GM12865 (cell line): Measurements from ENCODE around the gene RTN4R.

Source experiments
- DNase-seq: peaks from one replicate; pipeline ENCODE4 v3.0.0; 2010; ENCODE audit warnings: low read depth
- H3K4me3 ChIP-seq: 2 replicates; pipeline ENCODE4 v1.5.1; 2011; ENCODE audit warnings: mild to moderate bottlenecking, low read depth, low read length, control low read depth
- TF ChIP-seq, protein P1 (sequence below): IDR thresholded peaks from 2 replicates; pipeline ENCODE4 v1.5.1; 2011; ENCODE audit warnings: low read length, control low read depth, low read depth, inconsistent platforms; ENCODE audit not compliant: insufficient read depth; ENCODE audit errors: missing control alignments

The RTN4R gene

GRCh38 chr22:20235389-20235991, 32.6 kb downstream of the RTN4R start:
- TF ChIP-seq, protein P1, sequence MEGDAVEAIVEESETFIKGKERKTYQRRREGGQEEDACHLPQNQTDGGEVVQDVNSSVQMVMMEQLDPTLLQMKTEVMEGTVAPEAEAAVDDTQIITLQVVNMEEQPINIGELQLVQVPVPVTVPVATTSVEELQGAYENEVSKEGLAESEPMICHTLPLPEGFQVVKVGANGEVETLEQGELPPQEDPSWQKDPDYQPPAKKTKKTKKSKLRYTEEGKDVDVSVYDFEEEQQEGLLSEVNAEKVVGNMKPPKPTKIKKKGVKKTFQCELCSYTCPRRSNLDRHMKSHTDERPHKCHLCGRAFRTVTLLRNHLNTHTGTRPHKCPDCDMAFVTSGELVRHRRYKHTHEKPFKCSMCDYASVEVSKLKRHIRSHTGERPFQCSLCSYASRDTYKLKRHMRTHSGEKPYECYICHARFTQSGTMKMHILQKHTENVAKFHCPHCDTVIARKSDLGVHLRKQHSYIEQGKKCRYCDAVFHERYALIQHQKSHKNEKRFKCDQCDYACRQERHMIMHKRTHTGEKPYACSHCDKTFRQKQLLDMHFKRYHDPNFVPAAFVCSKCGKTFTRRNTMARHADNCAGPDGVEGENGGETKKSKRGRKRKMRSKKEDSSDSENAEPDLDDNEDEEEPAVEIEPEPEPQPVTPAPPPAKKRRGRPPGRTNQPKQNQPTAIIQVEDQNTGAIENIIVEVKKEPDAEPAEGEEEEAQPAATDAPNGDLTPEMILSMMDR: no peak
- H3K4me3 ChIP-seq: no peak overlapping the region
- no peak for DNase-seq

DNA sequence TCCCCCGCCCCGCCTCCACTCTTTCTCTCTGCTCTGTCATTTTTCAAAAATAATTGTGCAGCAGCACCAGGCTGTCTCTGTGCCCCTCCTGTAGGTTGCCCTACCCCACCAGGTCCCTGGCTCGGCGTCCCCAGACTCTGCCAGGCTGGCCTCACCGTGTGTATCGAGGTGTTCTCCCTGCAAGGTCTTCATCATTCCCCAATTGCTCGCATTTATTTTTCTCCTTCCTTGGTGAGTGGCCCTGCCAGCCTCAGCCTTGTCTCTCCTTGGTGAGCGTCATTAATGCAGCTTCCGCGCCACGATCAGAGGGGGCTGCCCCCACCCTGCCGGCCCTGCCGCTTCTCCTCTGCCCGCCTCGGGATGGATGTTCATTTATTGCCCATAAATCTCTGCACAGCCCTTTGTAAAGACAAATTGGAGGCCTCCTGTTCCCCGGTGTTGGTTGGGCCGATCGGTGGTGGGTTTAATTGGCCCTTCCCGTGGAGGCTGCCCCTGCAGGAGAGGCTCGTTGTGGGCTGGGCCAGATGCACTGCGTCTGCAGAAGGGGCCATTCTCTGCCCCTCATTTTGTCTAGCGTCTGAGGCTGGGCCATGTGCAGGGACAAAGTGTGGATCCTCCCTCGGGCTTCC, 33.2 kb downstream of the RTN4R start:
- TF ChIP-seq, protein P1: no peak
- no peak for DNase-seq
- no peak overlapping the region for H3K4me3 ChIP-seq

- DNase-seq: no peak
- TF ChIP-seq, protein P1: no peak
- no peak overlapping the region for H3K4me3 ChIP-seq
These were observed 33.8 kb downstream of the RTN4R start for GRCh38 chr22:20234314-20234682.

DNA sequence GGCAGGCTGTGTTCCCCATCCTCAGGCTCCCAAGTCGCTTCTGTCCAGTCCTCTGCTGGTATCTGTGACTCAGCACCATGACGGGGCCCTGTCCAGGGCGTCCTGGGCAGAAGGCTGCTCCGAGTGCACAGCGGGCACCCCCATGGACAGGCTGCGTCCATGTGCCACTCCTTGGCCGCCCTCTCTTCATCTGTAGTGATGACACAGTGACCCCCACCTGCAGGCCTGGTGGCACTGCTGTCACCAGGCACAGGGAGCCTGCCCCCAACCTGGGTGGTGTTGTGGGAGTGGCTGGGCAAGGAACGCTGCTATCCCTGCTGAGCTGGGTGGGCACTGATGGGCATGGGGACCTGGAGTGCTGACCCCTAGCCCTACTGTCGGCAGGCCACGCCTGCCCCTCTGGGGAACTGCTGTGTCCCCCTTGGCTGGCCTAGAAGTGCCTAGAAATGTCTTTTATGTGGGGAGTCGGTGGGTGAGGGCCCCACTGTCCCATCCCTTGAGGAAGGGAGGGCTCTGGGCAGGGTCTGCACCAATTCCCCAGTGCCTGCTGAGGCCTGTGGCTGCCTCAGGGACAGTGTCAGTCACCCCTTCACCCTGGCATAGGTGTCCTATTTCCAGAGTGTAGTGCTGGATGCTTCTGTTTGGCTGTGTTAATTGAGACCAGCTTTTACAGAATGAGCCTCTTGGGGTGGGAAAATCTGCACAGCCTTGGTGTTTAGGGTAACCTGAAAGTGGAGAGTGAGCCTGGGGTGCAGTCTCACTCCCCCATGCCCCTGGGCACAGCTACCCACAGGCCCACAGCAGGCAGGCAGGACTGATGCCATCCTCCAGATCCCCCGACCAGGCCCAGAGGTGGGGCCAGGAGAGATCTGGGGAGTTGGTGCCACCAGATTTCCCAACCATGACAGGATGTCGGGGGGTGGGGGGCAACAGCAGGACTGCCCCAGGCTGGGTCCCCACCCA, 34.5 kb downstream of the RTN4R start:
- no peak for DNase-seq
- no peak overlapping the region for H3K4me3 ChIP-seq
- TF ChIP-seq, protein P1: no peak

GRCh38 chr22:20232781-20233180, 35.3 kb downstream of the RTN4R start:
- TF ChIP-seq, protein P1: no peak
- no peak overlapping the region for H3K4me3 ChIP-seq
- DNase-seq: no peak

GRCh38 chr22:20232237-20232598, 35.9 kb downstream of the RTN4R start:
- DNase-seq: no peak
- TF ChIP-seq, protein P1: no peak
- no peak overlapping the region for H3K4me3 ChIP-seq
